Naive thymus-derived CD4-positive, alpha-beta T cell (primary cell): ENCODE results near the gene PAM16. TPM values are rescaled to one million over a fixed set of nuclear protein-coding genes. Genes with fewer than 3 reads are reported as not detected.

Experiments
- ATAC-seq: fragments of 150-1000 bp; cut with Tn5 transposase; 2 replicates; pipeline ENCODE4 v1.10.0; 2021; ENCODE audit warnings: mild to moderate bottlenecking, moderate library complexity
- CTCF ChIA-PET: fragments of 350-600 bp; sonication (Branson Sonifier 250); formaldehyde crosslinking; loops from one replicate; lab custom pipeline; 2021; ENCODE audit warnings: antibody characterized with exemption; lab: Charles Lee
- POLR2A ChIA-PET: fragments of 350-600 bp; sonication (Branson Sonifier 250); formaldehyde crosslinking; loops from one replicate; lab custom pipeline; 2021; ENCODE audit warnings: antibody characterized with exemption, inconsistent platforms; lab: Charles Lee
- DNase-seq, 9 donors: peaks; one replicate each; pipeline versions ENCODE4 v3.0.0 to v3.0.0-alpha.2; 2020 to 2022; ENCODE audit warnings: mixed read lengths in 1 of 9
- H3K27ac ChIP-seq: one replicate; pipeline ENCODE4 v1.7.0; 2013; ENCODE audit warnings: mild to moderate bottlenecking, low read depth, low read length, moderate library complexity
- H3K27me3 ChIP-seq, 2 donors: one replicate each; pipeline ENCODE4 v1.7.0; 2013; ENCODE audit warnings: low read length in 2 of 2, mild to moderate bottlenecking in 2 of 2, moderate library complexity in 2 of 2; ENCODE audit not compliant: control insufficient read depth in 2 of 2, insufficient read depth in 2 of 2
- H3K36me3 ChIP-seq, 3 experiments: 1 replicate in 2 of 3; 2 replicates in 1 of 3; pipeline ENCODE4 v1.7.0; 2013; ENCODE audit warnings: low read length in 3 of 3, mild to moderate bottlenecking in 3 of 3, moderate library complexity in 1 of 3; ENCODE audit not compliant: insufficient read depth in 3 of 3, control insufficient read depth in 2 of 3
- H3K4me1 ChIP-seq, 2 donors: one replicate each; pipeline ENCODE4 v1.7.0; 2013; ENCODE audit warnings: low read length in 2 of 2, mild to moderate bottlenecking in 2 of 2, moderate library complexity in 1 of 2; ENCODE audit not compliant: control insufficient read depth in 2 of 2, insufficient read depth in 2 of 2
- H3K4me3 ChIP-seq: 2 replicates; pipeline ENCODE4 v1.7.0; 2013; ENCODE audit warnings: mild to moderate bottlenecking, low read length
- H3K9me3 ChIP-seq, 3 experiments: 1 replicate in 2 of 3; 2 replicates in 1 of 3; pipeline ENCODE4 v1.7.0; 2013; ENCODE audit warnings: low read length in 3 of 3; ENCODE audit not compliant: control insufficient read depth in 2 of 3
- H3K27ac Mint-ChIP-seq, 9 donors: one replicate each; pipeline ENCODE4 v1.8.0; 2020 to 2022; ENCODE audit warnings: mixed read lengths in 9 of 9, mild to moderate bottlenecking in 8 of 9, moderate library complexity in 5 of 9, inconsistent platforms in 2 of 9
- H3K27me3 Mint-ChIP-seq, 5 donors: one replicate each; pipeline ENCODE4 v1.8.0; 2021 to 2022; ENCODE audit warnings: mixed read lengths in 5 of 5, mild to moderate bottlenecking in 1 of 5
- H3K36me3 Mint-ChIP-seq, 5 donors: one replicate each; pipeline ENCODE4 v1.8.0; 2020 to 2022; ENCODE audit warnings: mixed read lengths in 5 of 5, mild to moderate bottlenecking in 3 of 5, inconsistent platforms in 1 of 5
- H3K4me1 Mint-ChIP-seq, 7 donors: one replicate each; pipeline ENCODE4 v1.8.0; 2020 to 2022; ENCODE audit warnings: mixed read lengths in 7 of 7, mild to moderate bottlenecking in 3 of 7, inconsistent platforms in 1 of 7
- H3K4me3 Mint-ChIP-seq, 10 donors: one replicate each; pipeline ENCODE4 v1.8.0; 2020 to 2022; ENCODE audit warnings: mild to moderate bottlenecking in 10 of 10, mixed read lengths in 10 of 10, moderate library complexity in 6 of 10, inconsistent platforms in 2 of 10
- H3K9me3 Mint-ChIP-seq, 11 donors: one replicate each; pipeline ENCODE4 v1.8.0; 2020 to 2022; ENCODE audit warnings: mixed read lengths in 11 of 11, mild to moderate bottlenecking in 4 of 11, inconsistent platforms in 1 of 11, moderate library complexity in 1 of 11
- intact Hi-C, 2 donors: fragments of 100-400 bp; cut with micrococcal nuclease; formaldehyde crosslinking; loops; one replicate each; pipeline ENCODE4 v1.15.1; 2023
- polyA plus RNA-seq, 2 donors: library from polyadenylated mRNA; unstranded; fragments of 300-500 nt; fragmentation: Illumina TruSeq; gene quantifications; one replicate each; pipeline ENCODE4 v1.2.3, GENCODE V29; 2021
- total RNA-seq, 6 experiments: library from RNA in 5 of 6; stranded (reverse) in 5 of 6; gene quantifications; 1 replicate in 5 of 6; 2 replicates in 1 of 6; pipeline ENCODE4 v1.2.3 and lab custom pipeline; 2021 to 2026

Gene PAM16
- total and polyA plus RNA-seq, 7 experiments from 2014 or later: 34.1 to 46.2 (median 45.0) TPM

DNA sequence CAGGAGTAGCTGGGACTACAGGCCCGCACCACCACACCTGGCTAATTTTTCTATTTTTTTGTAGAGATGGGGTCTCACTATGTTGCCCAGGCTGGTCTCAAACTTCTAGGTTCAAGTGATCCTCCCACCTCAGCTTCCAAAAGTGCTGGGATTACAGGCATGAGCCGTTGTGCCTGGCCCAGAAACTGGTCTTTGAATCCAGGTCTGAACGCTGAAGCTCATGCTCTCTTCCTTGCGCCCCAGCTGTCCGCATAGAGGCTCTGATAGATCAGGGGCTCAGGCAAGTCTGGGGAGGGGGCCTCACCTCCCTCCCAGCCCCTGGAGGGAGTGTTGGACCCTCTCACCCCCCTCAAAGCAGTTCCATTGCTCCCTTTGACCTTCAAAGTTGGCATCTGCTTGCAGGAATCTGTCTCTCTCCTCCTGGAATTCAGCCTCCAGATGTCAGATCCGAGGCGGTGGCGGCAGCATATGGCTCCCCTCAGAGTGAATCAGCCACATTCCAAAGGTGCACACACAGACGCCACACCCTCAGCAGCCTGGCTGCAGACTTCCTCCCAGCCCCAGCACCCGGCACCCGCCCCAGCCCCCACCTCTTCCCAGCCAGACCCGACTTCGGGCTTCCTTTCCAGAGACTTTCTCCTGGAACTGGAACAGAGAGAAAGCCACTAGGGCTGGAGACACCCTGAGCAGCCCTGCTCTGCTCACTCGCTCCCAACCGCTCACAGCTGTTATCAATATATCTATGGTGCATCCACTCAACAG is 52.2 kb downstream of the PAM16 start:
- peak overlapping the region in 2 of 9 donors; percentile 11 to 38 for H3K27ac Mint-ChIP-seq
- intact Hi-C loops: no loop called here

DNA sequence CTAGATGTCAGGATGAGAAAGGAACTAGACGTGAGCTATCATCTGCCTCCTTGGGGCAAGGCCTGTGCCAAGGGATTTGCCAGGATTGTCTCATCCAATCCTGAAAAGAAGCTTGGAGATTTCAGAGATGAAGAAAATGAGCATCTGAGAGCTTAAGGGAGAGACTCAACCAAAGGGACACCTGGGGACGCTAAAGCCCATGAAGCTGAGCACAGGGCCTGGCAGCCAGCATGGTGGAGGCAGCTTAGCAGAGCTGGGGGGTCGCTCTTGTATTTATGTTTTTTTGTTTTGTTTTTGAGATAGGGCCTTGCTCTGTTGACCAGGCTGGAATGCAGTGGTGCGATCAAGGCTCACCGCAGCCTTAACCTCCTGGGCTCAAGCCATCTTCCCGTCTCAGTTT is 53.6 kb downstream of the PAM16 start:
- peaks cover 0 to 3% (median 0%) of the 10 kb centered on the region in 5 donors for H3K36me3 Mint-ChIP-seq
- DNase-seq (no peak), ATAC-seq (no peak)
- peaks cover 0 to 14% (median 8%) of the 10 kb centered on the region in 7 donors for H3K4me1 Mint-ChIP-seq
- Histone ChIP-seq H3K4me1 (no peaks in the 10 kb centered on the region), H3K4me3 (no peak overlapping the region), H3K27ac (no peak overlapping the region), H3K36me3 (no peaks in the 10 kb centered on the region), H3K27me3 (no peaks in the 10 kb centered on the region), H3K9me3 (no peaks in the 10 kb centered on the region)
- intact Hi-C loops: no loop called here
- no peak overlapping the region for H3K4me3 Mint-ChIP-seq
- peaks cover 0 to 10% (median 0%) of the 10 kb centered on the region in 5 donors for H3K27me3 Mint-ChIP-seq
- H3K9me3 Mint-ChIP-seq: no peaks in the 10 kb centered on the region
- ChIA-PET CTCF (interaction anchor here (1.4 to 2.1 kb wide), 2 partner anchors 12 to 33 kb away, joined by 4 to 5 read pairs; no protein-coding TSS in a partner anchor), POLR2A (interaction anchor here (1.5 kb wide), 1 partner anchor 9 kb away, joined by 5 read pairs; no protein-coding TSS in a partner anchor)
- H3K27ac Mint-ChIP-seq: peak overlapping the region in 1 of 9 donors; percentile 12

More for the DNA sequence above, 52.2 kb downstream of the PAM16 start:
- Histone ChIP-seq H3K36me3 (peaks cover 0 to 4% (median 0%) of the 10 kb centered on the region in 3 experiments), H3K27me3 (no peaks in the 10 kb centered on the region), H3K4me3 (no peak overlapping the region), H3K27ac (no peak overlapping the region), H3K9me3 (no peaks in the 10 kb centered on the region), H3K4me1 (no peaks in the 10 kb centered on the region)
- ChIA-PET POLR2A (no interaction called here), CTCF (interaction anchor here (1.0 to 1.2 kb wide), 2 partner anchors 10 to 13 kb away, joined by 3 to 6 read pairs; no protein-coding TSS in a partner anchor)
- H3K9me3 Mint-ChIP-seq: no peaks in the 10 kb centered on the region
- no peak for DNase-seq
- peaks cover 1 to 13% (median 8%) of the 10 kb centered on the region in 7 donors for H3K4me1 Mint-ChIP-seq
- H3K4me3 Mint-ChIP-seq: no peak overlapping the region
- H3K36me3 Mint-ChIP-seq: peaks cover 0 to 3% (median 0%) of the 10 kb centered on the region in 5 donors
- ATAC-seq: no peak
- no peaks in the 10 kb centered on the region for H3K27me3 Mint-ChIP-seq

- Histone ChIP-seq H3K4me3 (no peak overlapping the region), H3K27me3 (no peaks in the 10 kb centered on the region), H3K27ac (no peak overlapping the region), H3K4me1 (no peaks in the 10 kb centered on the region), H3K9me3 (no peaks in the 10 kb centered on the region), H3K36me3 (no peaks in the 10 kb centered on the region)
- intact Hi-C loops: no loop called here
- peaks cover 0 to 13% (median 0%) of the 10 kb centered on the region in 5 donors for H3K27me3 Mint-ChIP-seq
- H3K36me3 Mint-ChIP-seq: peaks cover 0 to 3% (median 0%) of the 10 kb centered on the region in 5 donors
- no peak overlapping the region for H3K27ac Mint-ChIP-seq
- no peaks in the 10 kb centered on the region for H3K9me3 Mint-ChIP-seq
- no peak for DNase-seq
- ChIA-PET POLR2A (no interaction called here), CTCF (no interaction called here)
- ATAC-seq: no peak
- peaks cover 0 to 16% (median 8%) of the 10 kb centered on the region in 7 donors for H3K4me1 Mint-ChIP-seq
- H3K4me3 Mint-ChIP-seq: no peak overlapping the region
Observed at GRCh38 chr16:4295581-4295980, 55.5 kb downstream of the PAM16 start.

- Histone ChIP-seq H3K4me3 (no peak overlapping the region), H3K4me1 (no peaks in the 10 kb centered on the region), H3K36me3 (no peaks in the 10 kb centered on the region), H3K27ac (no peak overlapping the region), H3K27me3 (no peaks in the 10 kb centered on the region), H3K9me3 (no peaks in the 10 kb centered on the region)
- no peak for DNase-seq
- Mint-ChIP-seq H3K4me1 (peaks cover 0 to 8% (median 2%) of the 10 kb centered on the region in 7 donors), H3K4me3 (no peak overlapping the region), H3K36me3 (no peaks in the 10 kb centered on the region), H3K27ac (peak overlapping the region in 1 of 9 donors; percentile 59), H3K27me3 (peaks cover 0 to 13% (median 0%) of the 10 kb centered on the region in 5 donors), H3K9me3 (no peaks in the 10 kb centered on the region)
- intact Hi-C loops: no loop called here
- ATAC-seq: no peak
- ChIA-PET CTCF (interaction anchor here (1.5 kb wide), 1 partner anchor 35 kb away, joined by 3 read pairs; no protein-coding TSS in a partner anchor), POLR2A (interaction anchor here (0.9 kb wide), 1 partner anchor 22 kb away, joined by 3 read pairs; no protein-coding TSS in a partner anchor)
Observed at GRCh38 chr16:4293822-4294457, 57.2 kb downstream of the PAM16 start.

DNA sequence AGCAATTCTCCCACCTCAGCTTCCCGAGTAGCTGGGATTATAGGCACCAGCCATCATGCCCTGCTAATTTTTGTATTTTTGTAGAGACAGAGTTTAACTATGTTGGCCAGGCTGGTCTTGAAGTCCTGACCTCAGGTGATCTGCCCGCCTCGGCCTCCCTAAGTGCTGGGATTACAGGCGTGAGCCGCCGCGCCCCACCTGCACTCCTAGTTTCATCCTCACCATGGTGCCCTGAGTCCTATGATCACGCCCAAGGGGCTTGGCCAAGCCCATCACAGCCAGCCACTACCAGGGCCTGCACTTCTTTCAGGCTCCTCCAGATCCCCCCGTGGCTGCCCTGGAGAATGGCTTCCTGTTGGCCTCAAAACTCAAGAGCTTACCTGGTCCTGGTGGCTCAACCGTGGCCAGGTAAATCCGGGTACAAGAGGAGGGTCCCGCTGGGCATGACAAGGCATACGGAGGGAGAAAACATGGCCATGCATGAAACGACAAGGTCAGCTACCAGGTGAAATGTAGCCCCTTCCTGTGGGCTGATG is 57.9 kb downstream of the PAM16 start:
- H3K9me3 Mint-ChIP-seq: no peaks in the 10 kb centered on the region
- peaks cover 0 to 13% (median 0%) of the 10 kb centered on the region in 5 donors for H3K27me3 Mint-ChIP-seq
- Histone ChIP-seq H3K9me3 (no peaks in the 10 kb centered on the region), H3K4me1 (peaks cover 4 to 5% of the 10 kb centered on the region in 2 donors), H3K4me3 (no peak overlapping the region), H3K27ac (no peak overlapping the region), H3K27me3 (no peaks in the 10 kb centered on the region), H3K36me3 (no peaks in the 10 kb centered on the region)
- H3K4me3 Mint-ChIP-seq: no peak overlapping the region
- H3K27ac Mint-ChIP-seq: no peak overlapping the region
- ChIA-PET CTCF (interaction anchor here (0.5 to 1.5 kb wide), 2 partner anchors 35 to 40 kb away, joined by 3 to 4 read pairs; no protein-coding TSS in a partner anchor), POLR2A (interaction anchor here (0.9 kb wide), 1 partner anchor 22 kb away, joined by 3 read pairs; no protein-coding TSS in a partner anchor)
- ATAC-seq (no peak), DNase-seq (no peak)
- H3K4me1 Mint-ChIP-seq: peaks cover 0 to 8% (median 5%) of the 10 kb centered on the region in 7 donors
- no peaks in the 10 kb centered on the region for H3K36me3 Mint-ChIP-seq
- intact Hi-C loops: no loop called here

- no peak for ATAC-seq
- H3K27ac Mint-ChIP-seq: no peak overlapping the region
- peaks cover 0 to 13% (median 0%) of the 10 kb centered on the region in 5 donors for H3K27me3 Mint-ChIP-seq
- ChIA-PET CTCF (interaction anchor here (3.6 kb wide), 1 partner anchor 36 kb away, joined by 17 read pairs; no protein-coding TSS in a partner anchor), POLR2A (no interaction called here)
- H3K36me3 Mint-ChIP-seq: no peaks in the 10 kb centered on the region
- Histone ChIP-seq H3K27me3 (no peaks in the 10 kb centered on the region), H3K36me3 (no peaks in the 10 kb centered on the region), H3K9me3 (no peaks in the 10 kb centered on the region), H3K4me1 (peaks cover 6 to 7% of the 10 kb centered on the region in 2 donors), H3K4me3 (no peak overlapping the region), H3K27ac (no peak overlapping the region)
- intact Hi-C loops: no loop called here
- DNase-seq: no peak
- peaks cover 3 to 10% (median 5%) of the 10 kb centered on the region in 7 donors for H3K4me1 Mint-ChIP-seq
- H3K9me3 Mint-ChIP-seq: no peaks in the 10 kb centered on the region
- H3K4me3 Mint-ChIP-seq: no peak overlapping the region
Observed at GRCh38 chr16:4291699-4292098, 59.4 kb downstream of the PAM16 start.
